NCI-H2081 treated with DMSO at 0.1 percent for 48 hours (cell line): ENCODE results near the gene CD209.
"Not testable (repeated sequence)": the region's sequence is repeated elsewhere in the genome, so short reads cannot be mapped to it uniquely, and the experiment has no call there.

Experiments
- DNase-seq: peaks from one replicate; lab custom pipeline; 2025; lab: John Stamatoyannopoulos, UW

CD209 gene

GRCh38 chr19:7746903-7747884, at the start of gene CD209:
Gene CD209 (minus strand): TSS chr19:7747534. CDS start chr19:7747511, 23 bp downstream.
- no peak for DNase-seq

GRCh38 chr19:7795555-7796161, 48.3 kb upstream of the CD209 start:
- peak; percentile 43 for DNase-seq

GRCh38 chr19:7793493-7793892, 46.2 kb upstream of the CD209 start:
- DNase-seq: no peak

- DNase-seq: not testable (repeated sequence)
These were observed 45.4 kb upstream of the CD209 start for GRCh38 chr19:7792701-7793100.

GRCh38 chr19:7792281-7792680, 44.9 kb upstream of the CD209 start:
- no peak for DNase-seq

GRCh38 chr19:7790416-7790815, 43.1 kb upstream of the CD209 start:
- DNase-seq: no peak

GRCh38 chr19:7789447-7789846, 42.1 kb upstream of the CD209 start:
- no peak for DNase-seq

GRCh38 chr19:7788933-7789323, 41.6 kb upstream of the CD209 start:
- no peak for DNase-seq

- no peak for DNase-seq
These were observed 41.0 kb upstream of the CD209 start for GRCh38 chr19:7788178-7788932.

GRCh38 chr19:7787602-7788177, 40.4 kb upstream of the CD209 start:
- no peak for DNase-seq

- no peak for DNase-seq
These were observed 39.8 kb upstream of the CD209 start for GRCh38 chr19:7787141-7787540.

GRCh38 chr19:7784856-7785255, 37.5 kb upstream of the CD209 start:
- DNase-seq: no peak

- no peak for DNase-seq
These were observed 36.7 kb upstream of the CD209 start for GRCh38 chr19:7783991-7784423.

GRCh38 chr19:7781157-7781556, 33.8 kb upstream of the CD209 start:
- no peak for DNase-seq

- DNase-seq: no peak
These were observed 32.5 kb upstream of the CD209 start for GRCh38 chr19:7779631-7780486.

GRCh38 chr19:7778081-7778480, 30.7 kb upstream of the CD209 start:
- DNase-seq: no peak

GRCh38 chr19:7775761-7776160, 28.4 kb upstream of the CD209 start:
- DNase-seq: no peak

- no peak for DNase-seq
These were observed 26.5 kb upstream of the CD209 start for GRCh38 chr19:7773841-7774240.

GRCh38 chr19:7772752-7773291, 25.5 kb upstream of the CD209 start:
- DNase-seq: no peak

- DNase-seq: no peak
These were observed 23.7 kb upstream of the CD209 start for GRCh38 chr19:7771072-7771471.

GRCh38 chr19:7769171-7769570, 21.8 kb upstream of the CD209 start:
- no peak for DNase-seq
